DMS 273 treated with DMSO at 0.1 percent for 48 hours (cell line): ENCODE measurements around the gene CRYBB3.
"Not testable (repeated sequence)": the region's sequence is repeated elsewhere in the genome, so short reads cannot be mapped to it uniquely, and the experiment has no call there.

Experiments
- DNase-seq: peaks from one replicate; lab custom pipeline; 2025; lab: John Stamatoyannopoulos, UW

The CRYBB3 gene

DNA sequence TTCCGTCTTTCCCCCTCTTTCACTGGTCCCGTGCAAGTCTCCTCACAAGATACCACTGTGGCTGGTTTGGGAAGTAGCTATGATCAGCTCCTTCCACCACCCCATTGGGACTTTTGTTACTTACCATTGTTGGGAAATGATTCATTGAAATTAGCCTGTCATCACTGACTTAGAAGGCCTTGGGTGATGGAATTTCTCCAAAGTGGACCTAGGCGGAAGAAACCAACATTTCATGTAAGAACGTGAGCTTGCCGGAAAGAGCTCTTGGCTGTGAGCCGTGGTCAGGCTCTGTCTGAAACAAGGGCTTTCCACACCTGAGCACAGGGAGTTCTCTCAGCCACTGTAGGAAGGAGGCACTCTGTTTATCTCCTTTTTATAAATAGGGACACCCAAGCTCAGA, 23.5 kb upstream of the CRYBB3 start:
- no peak for DNase-seq

DNA sequence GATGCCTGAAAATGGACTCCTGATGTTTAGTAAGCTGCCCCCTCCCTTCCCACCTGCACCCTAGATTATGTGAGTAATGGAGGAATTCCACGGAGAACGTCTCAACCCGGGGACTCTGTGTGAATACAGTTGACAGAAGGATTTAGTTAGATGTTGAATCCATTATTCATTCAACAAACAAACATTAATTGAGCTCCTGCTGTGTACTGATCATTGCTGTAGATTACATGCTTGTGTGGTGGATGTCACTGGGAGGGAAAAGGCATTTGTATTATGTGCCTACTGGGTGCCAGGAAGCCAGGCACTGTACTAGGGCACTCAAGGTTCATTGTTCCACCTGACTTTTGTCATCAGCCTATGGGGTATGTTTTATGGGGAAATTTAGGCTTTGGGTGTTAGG, 22.9 kb upstream of the CRYBB3 start:
- DNase-seq: no peak

DNA sequence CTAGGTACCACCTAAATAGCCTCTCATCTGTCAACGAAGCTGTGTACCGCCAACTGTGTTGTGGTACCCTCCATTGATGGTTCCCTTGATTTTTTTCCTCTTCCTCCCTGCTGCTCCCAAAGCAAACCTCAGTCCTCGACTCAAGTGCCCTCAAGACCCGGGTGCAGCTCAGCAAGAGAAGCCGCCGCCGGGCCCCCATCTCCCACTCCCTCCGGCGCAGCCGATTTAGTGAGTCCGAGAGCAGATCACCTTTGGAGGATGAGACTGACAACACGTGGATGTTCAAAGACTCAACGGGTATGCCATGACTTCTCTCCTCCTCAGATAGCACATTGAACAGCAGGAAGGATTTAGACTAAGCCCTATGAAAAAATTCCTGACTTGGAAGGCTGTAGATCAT, 22.4 kb upstream of the CRYBB3 start:
- DNase-seq: no peak

DNA sequence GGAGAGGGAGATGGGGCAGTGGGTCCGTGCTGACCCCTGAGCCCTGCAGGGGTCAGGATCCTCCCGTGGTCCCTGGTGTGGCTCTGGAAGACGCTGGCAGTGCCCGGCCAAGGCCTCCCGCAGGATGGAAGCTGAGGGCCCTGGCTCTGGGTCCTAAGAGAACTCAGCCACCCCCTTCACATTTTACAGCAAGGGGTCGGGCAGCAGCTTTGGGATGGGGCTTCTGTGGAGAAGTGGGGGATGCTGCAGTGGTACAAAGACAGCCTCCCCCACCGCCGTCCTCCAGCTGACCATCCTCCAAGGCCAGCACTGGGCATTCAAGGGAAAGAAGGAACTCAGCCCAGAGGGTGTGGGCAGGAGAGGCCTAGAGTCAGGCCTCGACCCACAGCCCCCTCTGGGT, 21.8 kb upstream of the CRYBB3 start:
- DNase-seq: no peak

DNA sequence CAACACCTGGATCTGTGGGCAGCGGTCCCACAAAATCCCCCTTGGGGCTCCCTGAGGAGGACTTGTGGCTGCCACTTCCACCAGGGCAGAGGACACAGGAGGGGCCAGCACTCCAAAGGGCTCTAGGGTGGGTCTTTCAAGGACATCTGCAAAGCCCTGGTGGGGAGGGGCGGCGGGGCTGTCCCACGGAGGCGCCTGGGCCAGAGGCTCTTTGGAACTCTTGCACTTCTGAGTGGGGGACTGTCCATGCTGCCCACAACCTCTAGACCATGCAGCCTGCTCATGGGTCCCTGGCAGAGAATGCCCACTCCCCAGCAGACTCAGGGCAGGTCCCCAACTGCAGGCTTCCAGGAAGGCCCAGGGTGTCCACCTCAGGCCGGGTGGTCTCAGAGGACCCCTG, 21.3 kb upstream of the CRYBB3 start:
- DNase-seq: not testable (repeated sequence)

DNA sequence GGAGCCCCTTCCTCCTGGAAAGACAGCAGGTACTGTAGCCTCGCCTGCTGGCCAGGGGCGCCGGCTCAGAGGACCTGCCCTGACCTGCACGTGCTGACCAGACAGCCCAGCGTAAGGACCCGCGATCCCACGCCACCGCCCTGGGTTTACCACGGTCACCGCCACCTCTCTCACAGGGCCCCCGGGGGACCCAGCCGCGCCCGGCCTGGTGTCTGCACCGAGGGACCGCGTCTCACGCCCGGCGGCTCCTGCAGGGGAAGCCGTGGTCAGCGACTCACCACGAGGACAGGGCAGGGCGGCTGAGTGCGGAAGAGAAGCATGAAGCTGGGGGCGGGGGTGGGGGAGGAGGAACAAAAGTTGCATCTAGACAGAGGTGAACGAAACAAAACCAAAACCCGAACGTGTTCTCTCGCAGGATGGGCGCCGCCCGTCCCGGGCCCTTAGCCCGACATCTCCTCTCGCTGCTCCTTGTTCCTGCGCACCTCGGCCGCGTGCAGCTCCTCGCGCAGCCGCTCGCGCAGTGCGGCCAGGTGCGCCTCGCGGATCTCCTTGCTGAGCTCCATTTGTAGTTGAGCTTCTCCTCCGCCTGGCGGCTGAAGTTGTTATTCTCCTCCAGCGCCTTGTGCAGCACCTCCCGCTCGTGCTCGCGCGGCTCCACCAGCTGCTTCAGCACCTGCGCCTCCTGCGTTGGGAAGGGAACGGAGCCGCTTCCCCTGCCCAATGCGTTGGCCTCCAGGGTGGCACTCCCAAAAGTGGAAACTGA, 20.6 kb upstream of the CRYBB3 start:
- DNase-seq: not testable (repeated sequence)

DNA sequence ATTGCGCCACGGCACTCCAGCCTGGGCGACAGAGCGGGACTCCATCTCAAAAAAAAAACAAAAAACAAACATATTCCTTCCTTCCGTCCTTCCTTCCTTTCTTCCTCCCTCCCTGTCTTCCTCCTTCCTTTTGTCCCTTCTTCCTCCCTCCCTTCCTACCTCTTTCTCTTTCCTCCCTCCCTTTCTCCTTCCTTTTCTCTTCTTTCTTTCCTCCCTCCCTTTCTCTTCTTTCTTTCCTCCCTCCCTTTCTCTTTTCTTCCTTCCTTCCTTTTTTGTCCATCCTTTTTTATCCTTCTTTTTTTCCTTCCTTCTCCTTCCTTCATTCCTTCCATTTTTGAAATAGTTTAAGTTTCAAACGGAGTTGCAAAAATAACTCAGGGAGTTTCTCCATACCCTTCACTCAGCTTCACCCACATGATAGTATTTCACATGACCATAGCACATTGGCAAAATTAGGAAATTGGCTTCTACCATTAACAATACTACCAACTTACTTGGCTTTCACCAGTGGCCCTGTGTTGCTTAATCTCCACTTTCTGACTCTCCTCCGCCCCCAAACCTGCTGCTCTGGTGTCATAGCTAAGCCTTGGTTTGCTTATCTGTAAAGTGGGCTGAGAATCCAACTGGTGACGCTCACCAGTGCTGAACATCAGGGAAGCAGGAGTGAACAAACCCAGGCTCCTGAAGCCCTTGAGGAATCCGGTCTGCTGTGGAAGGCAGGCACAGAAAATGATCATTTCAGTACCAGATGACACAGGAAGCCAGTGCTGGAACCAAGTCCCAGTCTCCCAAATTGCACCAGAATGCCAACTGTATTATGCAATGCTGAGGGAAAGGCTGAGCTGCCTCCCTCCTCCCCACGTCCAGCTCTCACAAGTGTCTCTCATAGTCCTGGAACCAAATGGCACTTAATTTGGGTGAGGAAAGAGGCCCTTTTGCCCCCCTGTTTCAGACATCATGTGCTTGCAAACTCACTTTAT, 17.2 kb upstream of the CRYBB3 start:
- DNase-seq: no peak

DNA sequence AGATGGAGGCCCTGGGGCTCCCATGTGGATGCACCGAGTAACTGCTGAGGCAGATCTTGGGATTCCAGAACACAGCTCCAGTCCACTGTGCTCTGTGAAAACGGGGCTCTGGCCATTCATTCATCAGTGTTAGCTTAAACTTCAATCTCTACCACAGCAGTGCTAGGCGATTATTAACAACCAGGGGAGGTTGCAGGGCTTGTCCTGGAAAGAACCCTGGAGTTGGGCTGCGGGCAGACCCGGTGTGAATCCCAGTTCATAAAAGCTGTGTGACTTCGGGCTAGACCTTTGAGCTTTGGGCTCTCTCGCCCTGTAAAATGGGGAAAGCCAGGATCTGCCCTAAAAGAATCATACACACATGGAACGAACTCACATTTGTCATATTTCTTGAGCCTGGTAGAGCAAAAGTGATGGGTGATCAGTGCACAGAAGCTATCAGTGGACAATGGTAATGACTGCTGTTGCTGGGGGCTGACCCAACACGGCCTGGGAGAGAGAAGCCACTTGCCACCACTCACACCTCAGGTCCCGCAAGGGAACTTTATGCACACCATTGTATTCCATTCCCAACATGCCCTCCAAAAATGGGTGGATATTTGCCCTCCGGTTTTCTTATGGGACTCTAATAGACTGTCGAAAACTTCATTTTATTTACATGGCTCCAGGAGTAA, 15.6 kb upstream of the CRYBB3 start:
- no peak for DNase-seq

DNA sequence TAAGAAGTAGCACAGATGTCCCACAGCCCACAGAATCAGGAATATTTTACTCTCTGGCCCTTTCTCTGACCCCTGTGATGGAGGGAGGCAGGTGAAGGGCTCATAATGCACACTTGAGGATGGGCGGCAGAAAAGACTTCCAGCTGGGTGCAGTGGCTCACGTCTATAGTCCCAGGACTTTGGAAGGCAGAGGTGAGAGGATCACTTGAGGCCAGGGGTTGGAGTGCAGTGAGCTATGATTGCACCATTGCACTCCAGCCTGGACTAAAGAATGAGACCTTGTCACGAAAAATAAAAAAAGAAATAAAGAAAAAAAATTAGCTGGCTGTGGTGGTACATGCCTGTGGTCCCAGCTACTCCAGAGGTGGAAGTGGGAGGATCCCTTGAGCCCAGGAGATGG, 13.5 kb upstream of the CRYBB3 start:
- DNase-seq: no peak

DNA sequence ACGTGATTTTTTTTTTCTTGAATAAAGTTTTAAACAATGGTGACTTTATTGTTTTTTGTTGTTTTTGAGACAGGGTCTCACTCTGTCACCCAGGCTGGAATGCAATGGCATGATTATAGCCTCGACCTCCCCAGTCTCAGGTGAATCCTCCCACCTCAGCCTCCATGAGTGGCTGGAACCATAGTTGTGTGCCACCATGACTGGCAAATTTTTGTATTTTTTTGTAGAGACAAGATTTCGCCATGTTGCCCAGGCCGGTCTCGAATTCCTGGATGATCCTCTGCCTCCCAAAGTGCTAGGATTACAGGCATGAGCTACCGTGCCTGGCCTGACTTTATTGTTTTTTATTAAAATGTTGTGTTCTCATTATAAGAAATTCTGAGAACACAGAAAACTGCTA, 12.2 kb upstream of the CRYBB3 start:
- no peak for DNase-seq

DNA sequence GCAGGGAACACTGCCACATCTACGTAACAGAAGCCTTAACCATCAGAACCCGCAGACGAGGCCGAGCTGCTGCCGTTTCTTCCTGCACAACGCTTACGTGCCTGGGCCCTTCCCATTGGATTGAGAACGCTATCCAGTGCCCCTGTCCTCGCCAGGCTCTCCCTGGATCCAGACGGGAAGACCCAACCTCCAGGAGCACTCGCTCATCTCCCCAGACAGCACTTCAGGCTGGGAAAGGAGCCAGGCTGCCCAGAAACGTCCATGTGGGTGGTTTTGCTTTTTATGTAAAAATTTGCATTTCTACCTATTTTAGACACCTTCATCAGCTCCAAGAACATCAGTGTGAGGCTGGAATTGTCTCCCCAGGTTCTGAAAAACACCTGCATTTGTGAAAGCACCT, 7.3 kb upstream of the CRYBB3 start:
- no peak for DNase-seq

DNA sequence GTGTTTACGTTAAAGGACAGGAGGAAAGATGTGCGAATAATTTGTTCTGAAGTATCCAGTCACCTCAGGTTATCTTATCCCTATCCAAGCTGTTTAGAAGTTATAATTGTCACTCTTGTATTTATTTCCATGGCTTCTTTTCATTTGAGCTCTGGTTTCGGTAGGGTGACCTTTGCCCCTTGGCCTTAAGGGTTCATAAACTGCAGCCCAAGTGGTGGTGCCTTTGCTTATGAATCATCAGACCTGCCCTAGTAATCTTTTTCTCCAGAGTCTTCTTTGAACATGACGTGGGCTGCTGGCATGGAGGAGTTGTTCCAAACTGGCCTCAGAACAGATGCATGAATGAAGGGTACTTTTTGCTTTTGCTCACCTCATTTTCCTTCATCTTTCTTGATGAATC, 6.5 kb upstream of the CRYBB3 start:
- DNase-seq: no peak

DNA sequence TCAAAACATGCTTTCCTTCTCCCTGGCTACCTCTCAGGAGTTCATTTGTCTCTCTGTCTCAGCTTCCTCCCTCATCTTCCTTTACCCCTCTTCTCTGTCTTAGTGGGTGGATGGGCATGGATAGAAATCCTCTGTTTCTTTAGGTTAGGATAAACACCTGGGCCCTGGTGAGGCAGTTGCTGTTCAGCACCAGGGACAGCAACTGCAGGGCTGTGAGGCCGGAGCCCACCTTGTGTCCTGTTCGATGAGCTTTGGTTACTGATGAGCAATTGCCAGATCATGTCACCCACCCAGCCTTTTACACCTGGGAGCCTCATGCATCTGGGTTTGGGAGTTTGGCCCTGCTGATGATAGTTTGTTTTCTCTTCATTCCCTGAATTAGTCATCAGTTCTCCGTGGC, 6.1 kb upstream of the CRYBB3 start:
- DNase-seq: no peak

DNA sequence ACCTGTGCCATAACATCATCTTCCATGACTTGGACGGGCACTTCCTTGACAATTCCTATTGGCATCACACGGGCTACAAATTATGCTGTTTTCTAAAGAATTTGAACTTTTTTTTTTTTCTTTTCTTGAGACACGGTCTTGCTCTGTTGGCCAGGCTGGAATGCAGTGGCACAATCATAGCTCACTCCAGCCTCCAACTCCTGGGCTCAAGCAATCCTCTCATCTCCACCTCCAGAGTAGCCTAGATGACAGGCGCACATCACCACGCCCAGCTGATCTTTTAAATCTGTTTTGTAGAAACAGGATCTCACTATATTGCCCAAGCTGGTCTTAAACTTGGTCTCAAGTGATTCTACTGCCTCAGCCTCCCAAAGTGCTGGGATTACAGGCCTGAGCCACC, 3.3 kb upstream of the CRYBB3 start:
- DNase-seq: no peak

DNA sequence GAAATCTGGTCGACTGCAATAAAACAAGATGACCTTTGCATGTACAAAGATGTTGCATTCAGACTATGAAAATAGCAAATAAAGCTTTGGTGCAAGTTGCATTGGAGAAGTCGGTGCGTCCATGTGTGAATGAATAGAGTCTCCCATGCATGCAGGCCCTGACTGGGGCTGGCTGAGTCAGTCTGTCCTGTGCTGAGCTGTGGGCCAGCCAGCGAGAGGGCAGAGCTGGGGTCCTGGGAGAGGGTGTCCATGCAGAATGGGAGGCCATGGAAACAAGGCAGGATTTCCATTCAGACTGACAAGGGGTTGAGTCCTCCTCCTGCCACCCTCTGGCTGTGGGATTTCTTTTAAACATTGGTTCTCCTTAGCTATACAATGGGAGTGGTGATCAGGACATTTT, 2.3 kb upstream of the CRYBB3 start:
- no peak for DNase-seq

DNA sequence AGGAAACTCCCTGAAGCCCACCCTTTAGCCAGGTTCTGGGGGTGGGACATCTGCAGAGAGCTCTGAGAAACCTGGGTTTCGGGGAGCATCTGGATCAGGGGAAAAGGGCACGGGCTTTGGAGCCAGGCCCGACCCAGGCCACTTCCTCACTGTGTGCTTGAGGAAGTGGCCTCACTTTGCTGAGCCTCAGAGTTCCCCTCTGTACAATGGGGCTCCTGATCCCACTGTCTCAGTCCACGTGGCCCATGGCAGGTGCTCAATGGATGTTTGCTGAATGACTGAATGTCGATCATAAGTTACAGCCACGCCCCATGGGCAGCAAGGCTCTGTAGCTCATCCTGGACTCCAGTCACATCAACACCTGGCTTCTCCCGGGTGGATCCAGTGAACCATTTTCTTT, 1.3 kb downstream of the CRYBB3 start:
- DNase-seq: no peak

DNA sequence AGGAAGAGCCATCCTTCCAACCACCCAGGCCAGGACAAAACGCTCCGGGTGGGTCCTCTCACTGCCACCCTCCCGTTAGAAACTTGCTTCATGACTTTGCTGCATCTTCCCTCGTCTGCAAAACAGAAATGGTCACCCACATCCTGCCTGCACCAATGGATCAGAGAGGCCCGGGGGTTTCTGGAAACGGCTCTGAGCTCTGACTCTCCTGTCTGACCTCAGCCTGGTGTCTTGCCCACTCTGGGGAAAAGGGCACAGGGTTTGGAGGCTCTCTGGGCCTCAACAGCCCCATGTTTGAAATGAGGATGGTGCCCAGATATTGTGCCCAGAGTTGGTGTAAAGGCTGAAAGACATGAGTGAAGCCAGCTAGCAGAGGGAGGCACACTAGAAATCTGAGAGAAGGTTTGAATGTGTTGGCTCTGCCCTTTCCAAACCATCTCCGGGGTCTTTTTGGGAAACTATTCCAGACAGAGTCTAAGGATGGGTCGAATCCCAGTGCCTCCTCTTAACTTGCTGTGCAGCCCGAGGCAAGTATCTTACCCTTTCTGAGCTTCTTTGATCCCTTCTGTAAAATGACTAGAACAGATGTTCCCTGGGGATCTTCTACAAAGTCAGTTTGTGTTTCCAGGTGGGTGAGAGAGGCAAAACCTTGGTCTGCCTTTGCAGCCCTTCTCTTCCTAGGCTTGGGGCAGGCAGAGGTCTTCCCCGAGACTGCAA, 2.1 kb downstream of the CRYBB3 start:
- no peak for DNase-seq

DNA sequence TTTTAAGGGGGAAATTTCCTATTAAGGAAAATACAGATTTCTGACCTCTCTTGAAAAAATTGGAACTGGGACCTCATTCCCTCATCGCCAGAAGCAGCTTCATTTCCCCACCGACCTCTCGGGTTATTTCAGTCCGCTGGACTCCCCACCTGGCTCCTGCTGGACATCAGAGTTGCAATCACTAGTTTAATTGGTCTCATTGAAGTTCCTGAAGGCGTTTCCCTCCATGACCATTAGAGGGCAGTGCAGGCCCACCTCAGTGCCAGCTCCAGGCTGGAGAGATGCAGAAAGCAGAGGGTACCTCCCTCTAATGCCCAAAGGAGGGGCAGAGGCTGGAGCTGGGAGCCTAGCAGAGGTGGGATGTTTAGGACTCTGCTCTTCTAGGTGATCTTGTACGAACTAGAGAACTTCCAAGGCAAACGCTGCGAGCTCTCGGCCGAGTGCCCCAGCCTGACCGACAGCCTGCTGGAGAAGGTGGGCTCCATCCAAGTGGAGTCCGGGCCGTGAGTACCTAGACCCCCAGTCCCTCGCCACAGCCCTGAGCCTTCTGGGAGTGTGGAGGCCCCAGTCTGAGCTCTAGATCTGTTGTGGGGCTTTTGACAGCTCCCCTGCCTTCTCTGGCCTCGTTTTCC, 2.7 kb downstream of the CRYBB3 start:
- DNase-seq: no peak

DNA sequence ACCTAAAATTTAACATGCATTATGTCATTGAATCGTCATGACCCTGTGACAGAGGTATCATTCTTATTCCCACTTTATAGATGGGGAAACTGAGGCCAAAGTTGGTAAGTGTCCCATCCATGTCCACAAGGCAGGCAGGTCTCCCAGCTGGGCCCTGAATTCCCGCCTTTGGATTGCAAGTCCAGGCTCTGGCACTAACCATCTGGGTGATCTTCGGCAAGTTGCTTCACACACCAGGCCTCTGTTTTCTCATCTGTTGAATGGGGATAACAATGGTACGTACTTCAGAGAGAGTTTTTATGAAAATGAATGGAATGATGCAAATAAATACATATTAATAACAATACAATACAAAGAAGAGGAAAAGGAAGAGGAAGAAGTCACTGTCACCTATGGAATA, 3.4 kb downstream of the CRYBB3 start:
- no peak for DNase-seq

DNA sequence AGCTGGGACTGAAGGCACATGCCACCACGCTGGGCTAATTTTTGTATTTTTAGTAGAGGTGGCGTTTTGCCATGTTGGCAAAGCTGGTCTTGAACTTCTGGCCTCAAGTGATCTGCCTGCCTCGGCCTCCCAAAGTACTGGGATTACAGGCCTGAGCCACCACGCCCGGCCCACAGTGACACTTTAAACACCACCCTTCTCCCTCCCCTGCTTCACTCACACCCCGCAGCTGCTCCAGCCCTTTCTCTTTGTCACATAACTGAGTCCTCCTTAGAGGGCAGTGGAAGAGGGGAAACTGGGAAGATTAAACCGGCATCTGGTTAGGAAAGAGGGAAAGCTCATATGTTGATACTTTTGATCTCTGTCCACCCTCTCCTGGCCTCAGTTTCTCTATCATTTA, 4.9 kb downstream of the CRYBB3 start:
- not testable (repeated sequence) for DNase-seq

DNA sequence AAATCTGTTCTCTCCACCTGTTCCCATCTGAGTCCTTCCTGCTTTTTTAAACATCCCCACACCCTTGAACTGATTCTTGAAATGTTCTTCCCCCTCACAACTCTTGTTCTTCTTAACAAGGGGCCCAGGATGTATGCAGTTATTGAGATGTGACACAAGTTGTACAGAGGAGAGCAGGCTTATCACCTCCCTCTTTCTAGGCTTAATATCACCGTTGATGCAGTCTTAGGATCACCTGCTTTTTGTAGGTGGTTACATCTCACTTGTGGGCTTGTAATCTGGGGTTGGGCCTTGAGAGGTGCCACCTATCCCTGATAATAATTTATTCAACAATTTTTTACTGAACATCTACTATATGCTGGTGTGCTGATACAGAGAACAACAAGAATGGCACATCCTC, 6.2 kb downstream of the CRYBB3 start:
- DNase-seq: no peak

DNA sequence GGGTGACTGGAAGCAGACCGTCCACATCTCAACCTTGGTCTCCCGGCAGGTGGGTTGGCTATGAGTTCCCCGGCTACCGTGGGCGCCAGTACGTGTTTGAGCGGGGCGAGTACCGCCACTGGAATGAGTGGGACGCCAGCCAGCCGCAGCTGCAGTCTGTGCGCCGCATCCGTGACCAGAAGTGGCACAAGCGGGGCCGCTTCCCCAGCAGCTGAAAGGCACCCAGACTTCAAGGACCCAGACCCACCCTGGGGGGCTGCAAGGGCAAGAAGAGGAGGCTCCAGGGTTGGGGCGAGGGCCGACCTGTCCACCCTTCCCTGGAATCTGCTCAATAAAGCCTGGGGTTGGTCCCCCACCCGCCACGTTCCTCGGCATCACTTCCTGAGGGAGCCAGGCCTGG, 7.3 kb downstream of the CRYBB3 start:
- no peak for DNase-seq
